ENCODE measurements around the gene ABCG2. TPM values are rescaled to one million over a fixed set of nuclear protein-coding genes. Genes with fewer than 3 reads are reported as not detected.

Gene ABCG2
- total RNA-seq, 5 donors from 2014 or later (not counting 1 experiment from before 2014, with no cell fraction given), result 0.35 to 1.1 (median 0.44) TPM; not detected in 1

DNA sequence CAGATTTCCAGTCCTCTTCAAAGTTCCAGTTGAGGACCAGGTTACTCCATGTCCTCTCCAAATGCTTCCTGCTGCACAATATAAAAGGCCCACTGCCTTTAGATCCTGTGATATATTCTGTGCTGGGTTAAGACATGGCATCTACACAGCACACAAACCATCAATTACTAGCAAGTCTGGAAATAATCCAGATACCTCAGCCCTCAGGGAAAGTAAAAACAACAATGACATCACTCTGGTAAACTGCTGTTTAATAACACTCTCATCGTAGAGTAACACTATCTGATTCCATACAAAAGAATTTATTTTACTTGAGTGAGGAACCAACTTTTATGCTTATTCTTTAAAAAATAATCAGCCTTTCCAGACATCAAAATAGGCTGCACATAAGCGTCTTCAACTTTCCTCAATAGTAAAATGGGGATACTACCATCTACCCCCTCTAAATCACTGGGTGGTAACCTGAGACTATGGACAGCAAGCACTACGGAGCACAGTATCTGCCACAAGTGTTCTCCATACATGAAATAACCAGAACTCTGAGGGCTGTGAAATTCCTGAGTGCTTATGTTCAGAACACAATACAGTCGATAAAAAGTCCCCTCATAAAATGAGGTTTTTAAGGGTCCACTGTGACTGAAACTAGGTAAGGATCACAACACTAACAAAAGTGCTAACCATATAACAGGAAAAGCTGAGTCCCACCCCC lies 53.4 kb downstream of the ABCG2 start:
- Histone ChIP-seq H3K9me3 (no peaks in the 10 kb centered on the region), H3K36me3 (ENCODE audit: control insufficient read depth in 2 of 2, extremely low read depth in 1 of 2, insufficient read depth in 1 of 2, low read length in 1 of 2) (no peaks in the 10 kb centered on the region), H3K4me3 (ENCODE audit: control insufficient read depth in 1 of 2, extremely low read depth in 1 of 2, low read length in 1 of 2) (no peak overlapping the region), H3K27ac (ENCODE audit: low read length) (no peak overlapping the region), H3K27me3 (replicated peaks in 1 of 2; ENCODE audit: control insufficient read depth in 2 of 2, extremely low read depth in 1 of 2, insufficient read depth in 2 of 2, low read length in 1 of 2) (peaks cover 0 to 5% of the 10 kb centered on the region in 2 experiments), H3K4me1 (ENCODE audit: control insufficient read depth in 1 of 2, extremely low read depth in 1 of 2, insufficient read depth in 2 of 2, low read length in 2 of 2) (no peaks in the 10 kb centered on the region)
- Mint-ChIP-seq H3K9me3 (no peaks in the 10 kb centered on the region), H3K36me3 (no peaks in the 10 kb centered on the region), H3K4me1 (no peaks in the 10 kb centered on the region), H3K4me3 (no peak overlapping the region), H3K27me3 (peaks cover 0 to 2% of the 10 kb centered on the region in 2 donors), H3K27ac (no peak overlapping the region)
- ChIA-PET CTCF (no interaction called here), POLR2A (no interaction called here)
- ATAC-seq (replicated peaks in 1 of 4) (no peak), DNase-seq (no peak)
- no CpG with 5 or more reads among the region's 4 CpGs for WGBS (ENCODE audit: insufficient coverage)

DNA sequence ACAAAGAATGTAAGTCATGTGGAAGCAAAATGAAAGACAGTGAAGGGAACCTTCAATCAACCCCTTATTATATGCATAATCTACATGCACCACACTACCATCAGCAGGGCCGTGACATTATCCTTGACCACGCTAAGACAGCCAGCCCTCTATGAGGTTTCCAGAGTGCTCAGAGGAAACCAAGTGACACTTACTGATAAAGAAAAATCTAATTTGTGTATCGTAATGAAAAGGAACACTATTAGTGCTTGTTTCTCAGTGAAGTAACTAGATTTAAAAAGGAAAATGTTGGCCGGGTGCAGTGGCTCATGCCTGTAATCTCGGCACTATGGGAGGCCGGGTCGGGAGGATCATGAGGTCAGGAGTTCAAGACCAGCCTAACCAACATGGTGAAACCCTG lies 56.4 kb downstream of the ABCG2 start:
- WGBS (ENCODE audit: insufficient coverage), result 85% methylated on average over 4 of the region's 7 CpGs
- CTCF ChIA-PET, result no interaction called here
- no peak for ATAC-seq (replicated peaks in 1 of 4)

DNA sequence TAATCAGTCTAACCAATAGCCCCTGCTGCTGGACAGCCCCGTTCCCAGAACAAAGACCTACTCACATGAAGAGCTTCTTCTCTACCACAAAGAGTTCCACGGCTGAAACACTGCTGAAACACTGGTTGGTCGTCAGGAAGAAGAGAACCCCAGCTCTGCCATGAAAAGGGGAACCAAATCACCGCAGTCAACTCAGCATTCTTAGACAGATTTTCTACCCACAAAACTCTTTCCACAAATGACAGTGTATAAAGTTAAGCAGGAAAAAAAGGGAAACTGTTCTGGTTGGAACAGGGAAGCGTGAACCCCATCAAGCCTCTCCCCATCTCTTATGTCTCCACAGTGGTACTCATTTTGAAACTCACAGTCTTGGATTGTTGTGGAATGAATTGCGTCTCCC lies 57.3 kb downstream of the ABCG2 start:
- Mint-ChIP-seq H3K4me3 (no peak overlapping the region), H3K27me3 (peaks cover 0 to 2% of the 10 kb centered on the region in 2 donors), H3K36me3 (no peaks in the 10 kb centered on the region), H3K9me3 (no peaks in the 10 kb centered on the region), H3K4me1 (no peaks in the 10 kb centered on the region), H3K27ac (no peak overlapping the region)
- Histone ChIP-seq H3K9me3 (no peaks in the 10 kb centered on the region), H3K36me3 (ENCODE audit: control insufficient read depth in 2 of 2, extremely low read depth in 1 of 2, insufficient read depth in 1 of 2, low read length in 1 of 2) (no peaks in the 10 kb centered on the region), H3K27me3 (replicated peaks in 1 of 2; ENCODE audit: control insufficient read depth in 2 of 2, extremely low read depth in 1 of 2, insufficient read depth in 2 of 2, low read length in 1 of 2) (peaks cover 0 to 5% of the 10 kb centered on the region in 2 experiments), H3K4me3 (ENCODE audit: control insufficient read depth in 1 of 2, extremely low read depth in 1 of 2, low read length in 1 of 2) (no peak overlapping the region), H3K4me1 (ENCODE audit: control insufficient read depth in 1 of 2, extremely low read depth in 1 of 2, insufficient read depth in 2 of 2, low read length in 2 of 2) (no peaks in the 10 kb centered on the region), H3K27ac (ENCODE audit: low read length) (no peak overlapping the region)
- WGBS (ENCODE audit: insufficient coverage), result 23% methylated on average over 2 of the region's 6 CpGs
- ChIA-PET POLR2A (no interaction called here), CTCF (no interaction called here)
- DNase-seq (peak in 1 of 35 experiments; percentile 3), ATAC-seq (replicated peaks in 1 of 4) (no peak)

More for the DNA sequence above, 56.4 kb downstream of the ABCG2 start:
- H3K4me1 ChIP-seq (ENCODE audit: control insufficient read depth in 1 of 2, extremely low read depth in 1 of 2, insufficient read depth in 2 of 2, low read length in 2 of 2), result no peaks in the 10 kb centered on the region
- DNase-seq, result no peak
- POLR2A ChIA-PET, result interaction anchor here in 1 of 2 donors (0.7 kb wide), 1 partner anchor 10 kb away, joined by 4 read pairs; no protein-coding TSS in a partner anchor
- no peaks in the 10 kb centered on the region for H3K36me3 Mint-ChIP-seq
- H3K9me3 ChIP-seq, result no peaks in the 10 kb centered on the region
- H3K4me1 Mint-ChIP-seq, result no peaks in the 10 kb centered on the region
- H3K27me3 Mint-ChIP-seq, result peaks cover 0 to 2% of the 10 kb centered on the region in 2 donors
- peaks cover 0 to 5% of the 10 kb centered on the region in 2 experiments for H3K27me3 ChIP-seq (replicated peaks in 1 of 2; ENCODE audit: control insufficient read depth in 2 of 2, extremely low read depth in 1 of 2, insufficient read depth in 2 of 2, low read length in 1 of 2)
- no peak overlapping the region for H3K4me3 Mint-ChIP-seq
- H3K27ac ChIP-seq (ENCODE audit: low read length), result no peak overlapping the region
- no peak overlapping the region for H3K27ac Mint-ChIP-seq
- no peak overlapping the region for H3K4me3 ChIP-seq (ENCODE audit: control insufficient read depth in 1 of 2, extremely low read depth in 1 of 2, low read length in 1 of 2)
- no peaks in the 10 kb centered on the region for H3K36me3 ChIP-seq (ENCODE audit: control insufficient read depth in 2 of 2, extremely low read depth in 1 of 2, insufficient read depth in 1 of 2, low read length in 1 of 2)
- H3K9me3 Mint-ChIP-seq, result no peaks in the 10 kb centered on the region

DNA sequence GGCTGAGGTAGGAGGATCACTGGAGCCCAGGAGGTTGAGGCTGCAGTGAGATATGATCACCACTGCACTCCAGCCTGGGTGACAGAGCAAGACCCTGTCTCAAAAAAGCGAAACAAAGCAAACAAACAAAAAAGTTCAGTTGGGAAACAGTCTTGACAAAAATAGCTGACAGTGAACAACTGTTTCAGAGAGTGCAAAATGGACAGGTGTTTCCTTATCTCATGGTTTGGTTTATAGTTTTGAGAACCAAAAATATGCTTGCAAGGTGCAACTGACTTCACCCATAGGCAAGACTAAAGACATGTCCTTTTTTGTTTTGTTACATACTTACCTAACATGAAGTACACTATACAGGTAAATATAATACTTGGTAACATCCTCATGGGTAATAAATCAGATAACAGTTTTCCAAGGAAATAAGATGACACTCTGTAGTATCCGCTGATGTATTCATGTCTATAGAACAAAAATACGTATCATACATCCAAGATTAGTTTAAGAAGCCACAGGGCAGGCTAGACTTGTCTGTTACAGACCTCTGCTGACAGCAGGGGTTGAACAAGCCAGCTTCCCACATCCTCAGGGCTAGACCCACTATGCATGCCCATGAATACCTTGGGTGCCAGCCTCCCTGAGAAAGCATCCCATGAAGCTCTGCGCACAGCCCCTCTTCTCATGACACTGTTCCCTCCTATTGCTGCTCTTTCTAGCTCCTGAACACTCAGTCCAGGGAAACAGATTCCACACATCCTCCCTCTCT lies 59.3 kb downstream of the ABCG2 start:
- Histone ChIP-seq H3K9me3 (no peaks in the 10 kb centered on the region), H3K27ac (ENCODE audit: low read length) (no peak overlapping the region), H3K27me3 (replicated peaks in 1 of 2; ENCODE audit: control insufficient read depth in 2 of 2, extremely low read depth in 1 of 2, insufficient read depth in 2 of 2, low read length in 1 of 2) (peaks cover 0 to 5% of the 10 kb centered on the region in 2 experiments), H3K4me1 (ENCODE audit: control insufficient read depth in 1 of 2, extremely low read depth in 1 of 2, insufficient read depth in 2 of 2, low read length in 2 of 2) (no peaks in the 10 kb centered on the region), H3K4me3 (ENCODE audit: control insufficient read depth in 1 of 2, extremely low read depth in 1 of 2, low read length in 1 of 2) (no peak overlapping the region), H3K36me3 (ENCODE audit: control insufficient read depth in 2 of 2, extremely low read depth in 1 of 2, insufficient read depth in 1 of 2, low read length in 1 of 2) (no peaks in the 10 kb centered on the region)
- ChIA-PET CTCF (interaction anchor here in 1 of 2 donors (0.6 kb wide), 1 partner anchor 52 kb away, joined by 3 read pairs; no protein-coding TSS in a partner anchor), POLR2A (no interaction called here)
- Mint-ChIP-seq H3K4me1 (no peaks in the 10 kb centered on the region), H3K4me3 (no peak overlapping the region), H3K27me3 (peaks cover 0 to 2% of the 10 kb centered on the region in 2 donors), H3K27ac (no peak overlapping the region), H3K36me3 (no peaks in the 10 kb centered on the region), H3K9me3 (no peaks in the 10 kb centered on the region)
- WGBS (ENCODE audit: insufficient coverage), result 68% methylated on average over 3 of the region's 4 CpGs
- DNase-seq (no peak), ATAC-seq (replicated peaks in 1 of 4) (no peak)

DNA sequence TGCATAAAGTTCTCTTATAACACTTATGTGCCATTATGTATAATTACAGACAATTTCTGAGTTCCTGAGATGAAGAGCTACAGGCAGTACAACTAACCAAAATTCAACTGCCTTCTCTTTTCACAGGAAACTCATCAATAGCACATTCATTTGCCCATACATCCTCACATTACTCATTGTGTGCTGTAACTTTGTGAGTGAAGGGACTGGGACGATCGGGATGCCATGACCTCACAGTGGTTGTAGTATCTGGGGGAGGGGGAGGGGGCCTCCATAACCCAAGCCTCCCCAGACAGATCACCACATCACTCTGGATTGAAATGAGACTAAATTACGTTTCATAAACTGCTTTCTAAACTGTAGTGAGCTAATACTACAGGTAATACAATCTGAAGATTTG lies 60.7 kb downstream of the ABCG2 start:
- no peaks in the 10 kb centered on the region for H3K4me1 Mint-ChIP-seq
- Histone ChIP-seq H3K4me1 (ENCODE audit: control insufficient read depth in 1 of 2, extremely low read depth in 1 of 2, insufficient read depth in 2 of 2, low read length in 2 of 2) (no peaks in the 10 kb centered on the region), H3K27ac (ENCODE audit: low read length) (no peak overlapping the region), H3K27me3 (replicated peaks in 1 of 2; ENCODE audit: control insufficient read depth in 2 of 2, extremely low read depth in 1 of 2, insufficient read depth in 2 of 2, low read length in 1 of 2) (peaks cover 0 to 5% of the 10 kb centered on the region in 2 experiments), H3K9me3 (no peaks in the 10 kb centered on the region), H3K4me3 (ENCODE audit: control insufficient read depth in 1 of 2, extremely low read depth in 1 of 2, low read length in 1 of 2) (no peak overlapping the region), H3K36me3 (ENCODE audit: control insufficient read depth in 2 of 2, extremely low read depth in 1 of 2, insufficient read depth in 1 of 2, low read length in 1 of 2) (no peaks in the 10 kb centered on the region)
- ChIA-PET POLR2A (no interaction called here), CTCF (no interaction called here)
- H3K27me3 Mint-ChIP-seq, result no peaks in the 10 kb centered on the region
- no peak overlapping the region for H3K27ac Mint-ChIP-seq
- no peak overlapping the region for H3K4me3 Mint-ChIP-seq
- no CpG with 5 or more reads among the region's 3 CpGs for WGBS (ENCODE audit: insufficient coverage)
- H3K9me3 Mint-ChIP-seq, result no peaks in the 10 kb centered on the region
- ATAC-seq (replicated peaks in 1 of 4) (no peak), DNase-seq (no peak)
- H3K36me3 Mint-ChIP-seq, result no peaks in the 10 kb centered on the region

DNA sequence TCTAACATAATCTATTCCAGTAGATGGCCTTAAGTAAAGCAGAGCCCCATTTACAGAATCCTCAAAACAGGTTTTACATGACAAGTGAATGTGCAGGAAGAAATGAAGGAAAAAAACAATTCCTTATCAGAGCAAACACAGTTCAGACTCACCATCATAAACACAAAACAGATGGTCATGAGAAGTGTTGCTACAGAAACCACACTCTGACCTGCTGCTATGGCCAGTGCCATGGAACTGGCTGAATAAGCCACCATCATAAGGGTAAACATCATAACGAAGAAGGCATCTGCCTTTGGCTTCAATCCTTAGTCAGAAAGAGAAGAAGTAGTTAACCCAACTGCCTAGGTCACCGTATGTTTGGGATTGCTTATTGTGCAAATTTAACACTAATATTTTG lies 61.1 kb downstream of the ABCG2 start:
- H3K4me1 ChIP-seq (ENCODE audit: control insufficient read depth in 1 of 2, extremely low read depth in 1 of 2, insufficient read depth in 2 of 2, low read length in 2 of 2), result no peaks in the 10 kb centered on the region
- H3K27me3 ChIP-seq (replicated peaks in 1 of 2; ENCODE audit: control insufficient read depth in 2 of 2, extremely low read depth in 1 of 2, insufficient read depth in 2 of 2, low read length in 1 of 2), result peaks cover 0 to 5% of the 10 kb centered on the region in 2 experiments
- H3K4me3 Mint-ChIP-seq, result no peak overlapping the region
- no peaks in the 10 kb centered on the region for H3K27me3 Mint-ChIP-seq
- no peaks in the 10 kb centered on the region for H3K9me3 Mint-ChIP-seq
- no peaks in the 10 kb centered on the region for H3K9me3 ChIP-seq
- H3K36me3 ChIP-seq (ENCODE audit: control insufficient read depth in 2 of 2, extremely low read depth in 1 of 2, insufficient read depth in 1 of 2, low read length in 1 of 2), result no peaks in the 10 kb centered on the region
- ATAC-seq (replicated peaks in 1 of 4) (no peak), DNase-seq (no peak)
- H3K27ac ChIP-seq (ENCODE audit: low read length), result no peak overlapping the region
- WGBS (ENCODE audit: insufficient coverage), result no CpG with 5 or more reads among the region's 2 CpGs
- ChIA-PET CTCF (no interaction called here), POLR2A (no interaction called here)
- no peak overlapping the region for H3K4me3 ChIP-seq (ENCODE audit: control insufficient read depth in 1 of 2, extremely low read depth in 1 of 2, low read length in 1 of 2)
- no peaks in the 10 kb centered on the region for H3K4me1 Mint-ChIP-seq
- no peaks in the 10 kb centered on the region for H3K36me3 Mint-ChIP-seq
- no peak overlapping the region for H3K27ac Mint-ChIP-seq
